ENCODE results near the gene CA7. TPM values are rescaled to one million over a fixed set of nuclear protein-coding genes. Genes with fewer than 3 reads are reported as not detected.

Gene CA7
- total RNA-seq: not detected
- 0 reads per million in 2 donors for total RNA-seq

DNA sequence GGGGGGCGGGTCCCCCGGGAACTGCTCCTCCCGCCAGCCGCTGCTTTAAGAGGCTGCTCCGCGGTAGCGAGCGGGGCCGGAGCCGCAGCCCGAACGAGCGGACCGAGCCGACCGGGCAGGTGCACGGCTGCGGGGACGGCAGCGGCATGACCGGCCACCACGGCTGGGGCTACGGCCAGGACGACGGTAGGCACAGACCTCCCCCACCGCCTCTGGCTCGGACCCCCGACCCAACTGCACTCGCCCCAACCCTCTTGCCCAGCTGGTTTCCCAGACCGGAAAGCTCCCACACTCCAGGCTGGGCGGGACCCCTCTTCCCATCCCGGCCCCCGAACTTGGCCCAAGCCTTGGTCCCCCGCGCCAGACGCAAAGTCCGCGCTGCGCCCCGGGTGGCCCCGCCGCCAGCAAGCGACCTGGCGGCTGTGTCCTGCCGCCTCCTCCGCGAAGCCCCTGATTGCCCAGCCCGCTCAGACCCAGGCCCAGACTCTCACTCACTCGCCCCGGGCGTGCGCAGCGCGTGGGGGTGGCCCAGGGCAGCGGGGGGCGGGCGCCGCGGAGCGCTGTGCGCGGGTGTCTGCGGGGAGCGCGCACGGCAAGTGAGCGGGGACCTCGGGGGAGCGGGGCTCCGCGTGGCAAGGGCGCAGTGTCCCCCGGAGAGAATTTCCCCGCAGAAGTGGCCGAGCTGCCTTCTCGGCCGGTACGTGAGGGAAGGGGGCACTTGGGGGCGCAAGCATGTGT, at the start of gene CA7:
Gene CA7 (plus strand): TSS at position 73 of the 738 bp plus-strand sequence. CDS start 74 bp downstream, at position 147.
- H3K27me3 Mint-ChIP-seq: peaks cover 59% of the 10 kb centered on the region
- DNase-seq (no peak), ATAC-seq (no peak)
- H3K9me3 ChIP-seq (ENCODE audit: control insufficient read depth, low read length, poor library complexity, severe bottlenecking): no peaks in the 10 kb centered on the region
- H3K27ac Mint-ChIP-seq: no peak within 1 kb of the TSS
- H3K4me1 Mint-ChIP-seq: peaks cover 2% of the 10 kb centered on the region
- peak within 1 kb of the TSS; percentile 79 for H3K4me3 Mint-ChIP-seq
- peaks cover 2% of the 10 kb centered on the region for H3K36me3 Mint-ChIP-seq (ENCODE audit: low read depth)

DNA sequence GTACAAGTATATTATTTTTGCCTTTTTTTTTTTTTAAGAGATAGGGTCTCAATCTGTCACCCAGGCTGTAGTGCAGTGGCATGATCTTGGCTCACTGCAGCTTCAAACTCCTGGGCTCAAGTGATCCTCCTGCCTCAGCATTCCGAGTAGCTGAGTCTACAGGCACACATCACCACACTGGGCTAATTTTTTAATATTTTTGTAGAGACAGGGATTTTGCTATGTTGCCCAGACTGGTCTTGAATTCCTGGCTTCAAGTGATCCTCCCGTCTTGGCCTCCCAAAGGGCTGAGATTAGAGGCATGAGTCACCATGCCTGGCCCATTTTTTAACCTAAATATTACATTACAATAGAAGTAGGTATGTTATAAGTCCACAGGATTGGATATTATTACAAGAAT, 46.1 kb upstream of the CA7 start:
- H3K27ac Mint-ChIP-seq: no peak overlapping the region
- H3K9me3 ChIP-seq (ENCODE audit: control insufficient read depth, low read length, poor library complexity, severe bottlenecking): no peaks in the 10 kb centered on the region
- no peaks in the 10 kb centered on the region for H3K4me1 Mint-ChIP-seq
- no peak overlapping the region for H3K4me3 Mint-ChIP-seq
- no peak for ATAC-seq
- DNase-seq: no peak
- H3K27me3 Mint-ChIP-seq: no peaks in the 10 kb centered on the region
- H3K36me3 Mint-ChIP-seq (ENCODE audit: low read depth): no peaks in the 10 kb centered on the region

DNA sequence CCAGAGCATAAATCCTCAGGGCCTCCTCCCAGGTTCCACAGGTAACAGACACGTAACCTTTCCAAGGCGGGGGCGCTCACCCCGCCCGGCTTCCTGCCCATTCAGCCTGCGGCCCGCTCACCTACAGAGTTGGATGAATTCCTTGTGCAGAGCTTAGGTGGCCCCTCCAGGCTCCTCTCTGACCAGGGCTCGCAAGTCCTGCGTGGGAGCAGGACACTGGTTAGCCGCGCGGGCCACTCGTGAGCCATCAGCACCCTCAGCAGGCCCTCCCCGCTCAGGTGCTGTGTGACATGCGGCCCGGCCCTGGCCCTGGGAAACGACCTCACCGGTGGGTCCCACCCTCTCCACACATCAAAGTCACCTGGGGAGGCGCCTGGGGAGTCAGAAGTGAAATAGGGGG, 43.4 kb upstream of the CA7 start:
- Mint-ChIP-seq H3K36me3 (ENCODE audit: low read depth) (peaks cover 9% of the 10 kb centered on the region), H3K27ac (no peak overlapping the region), H3K4me3 (no peak overlapping the region), H3K4me1 (no peaks in the 10 kb centered on the region), H3K27me3 (no peaks in the 10 kb centered on the region)
- no peaks in the 10 kb centered on the region for H3K9me3 ChIP-seq (ENCODE audit: control insufficient read depth, low read length, poor library complexity, severe bottlenecking)
- ATAC-seq: no peak
- no peak for DNase-seq

DNA sequence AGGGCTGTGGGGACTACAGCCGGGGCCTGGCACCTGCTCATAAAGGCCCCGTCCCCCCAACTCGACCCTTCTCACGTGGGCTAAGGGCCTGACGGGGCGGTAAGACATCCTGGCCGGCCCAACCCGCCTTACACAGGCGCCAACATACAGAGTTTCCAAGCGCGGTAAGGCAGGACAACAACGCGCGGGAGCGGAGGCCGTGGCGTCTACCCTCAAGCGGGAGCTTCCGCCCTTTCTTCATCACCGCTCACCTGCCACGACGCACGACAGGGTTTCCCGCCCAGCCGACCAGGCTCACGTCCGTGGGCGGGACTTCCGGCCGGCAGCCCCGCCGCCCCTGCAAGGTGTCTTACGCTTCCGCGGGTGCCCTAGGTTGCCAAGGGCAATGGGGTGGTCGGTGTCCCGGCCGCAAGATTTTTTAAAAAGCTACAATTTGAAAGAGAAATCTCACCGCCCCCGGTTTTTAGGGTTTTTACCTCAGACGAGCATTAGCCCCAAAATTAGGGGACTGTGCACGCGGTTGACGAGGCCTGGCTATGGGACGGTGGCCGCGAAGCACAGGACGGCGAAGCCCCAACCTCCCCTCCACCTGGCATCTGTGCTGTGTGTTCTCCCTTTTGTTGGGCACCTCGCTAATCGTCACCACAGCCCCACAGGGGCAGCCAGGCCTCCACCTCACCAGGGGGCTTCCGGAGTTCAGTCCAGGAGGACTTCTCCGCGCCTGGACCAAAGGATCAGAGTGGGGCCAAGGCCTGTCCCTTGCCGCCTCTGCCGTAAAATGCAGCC, 42.7 kb upstream of the CA7 start, which contains the start of gene TERB1:
Gene TERB1 (minus strand): TSS at position 265 of the 786 bp plus-strand sequence. CDS start 4,786 bp downstream, outside the sequence.
- no peaks in the 10 kb centered on the region for H3K9me3 ChIP-seq (ENCODE audit: control insufficient read depth, low read length, poor library complexity, severe bottlenecking)
- peak within 1 kb of the TSS; percentile 9 for H3K27ac Mint-ChIP-seq
- no peak for ATAC-seq
- no peaks in the 10 kb centered on the region for H3K27me3 Mint-ChIP-seq
- no peak for DNase-seq
- H3K36me3 Mint-ChIP-seq (ENCODE audit: low read depth): peaks cover 9% of the 10 kb centered on the region
- no peaks in the 10 kb centered on the region for H3K4me1 Mint-ChIP-seq
- H3K4me3 Mint-ChIP-seq: no peak within 1 kb of the TSS

DNA sequence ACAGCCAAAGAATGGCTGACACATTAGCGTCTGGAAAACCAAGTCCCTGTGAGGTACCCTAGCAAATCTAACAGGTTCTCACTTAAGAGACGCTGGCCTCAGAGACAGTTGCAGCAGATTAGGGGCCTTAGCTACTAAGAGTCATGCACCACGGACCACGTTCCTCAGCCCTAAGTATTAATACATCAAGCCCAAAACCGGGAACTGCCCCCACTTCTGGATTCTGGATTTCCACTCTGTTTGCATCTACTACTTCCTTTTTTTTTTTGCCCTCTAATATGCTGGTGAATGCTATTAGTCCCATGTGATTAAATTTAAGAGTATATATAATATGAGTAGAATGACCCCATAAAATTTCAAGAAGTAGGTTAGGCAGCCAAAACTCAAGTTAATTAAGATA, 42.1 kb upstream of the CA7 start:
- no peak overlapping the region for H3K4me3 Mint-ChIP-seq
- no peaks in the 10 kb centered on the region for H3K4me1 Mint-ChIP-seq
- H3K27ac Mint-ChIP-seq: peak overlapping the region; percentile 9
- no peak for DNase-seq
- H3K27me3 Mint-ChIP-seq: no peaks in the 10 kb centered on the region
- peaks cover 9% of the 10 kb centered on the region for H3K36me3 Mint-ChIP-seq (ENCODE audit: low read depth)
- ATAC-seq: no peak
- no peaks in the 10 kb centered on the region for H3K9me3 ChIP-seq (ENCODE audit: control insufficient read depth, low read length, poor library complexity, severe bottlenecking)

DNA sequence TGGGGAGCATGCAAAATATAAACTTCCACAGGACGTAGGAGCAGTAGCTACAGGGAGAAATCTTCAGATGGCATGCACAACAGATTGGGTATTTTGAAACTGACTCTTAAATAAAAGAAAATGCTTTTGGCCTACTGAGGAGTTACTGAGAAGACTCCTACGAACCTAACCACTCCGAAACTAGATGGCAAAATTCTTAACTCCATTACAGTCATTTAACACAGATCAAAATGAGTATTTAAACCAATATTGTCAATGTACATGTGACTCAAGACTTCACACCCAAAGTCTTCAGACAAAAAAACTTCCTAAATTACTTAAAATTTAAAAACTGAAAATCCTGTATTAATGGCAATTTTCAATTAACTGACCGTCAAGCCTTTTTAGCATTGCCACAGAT, 34.4 kb upstream of the CA7 start:
- Mint-ChIP-seq H3K36me3 (ENCODE audit: low read depth) (peaks cover 8% of the 10 kb centered on the region), H3K4me1 (no peaks in the 10 kb centered on the region), H3K27ac (no peak overlapping the region), H3K27me3 (no peaks in the 10 kb centered on the region), H3K4me3 (no peak overlapping the region)
- no peaks in the 10 kb centered on the region for H3K9me3 ChIP-seq (ENCODE audit: control insufficient read depth, low read length, poor library complexity, severe bottlenecking)
- ATAC-seq (no peak), DNase-seq (no peak)

DNA sequence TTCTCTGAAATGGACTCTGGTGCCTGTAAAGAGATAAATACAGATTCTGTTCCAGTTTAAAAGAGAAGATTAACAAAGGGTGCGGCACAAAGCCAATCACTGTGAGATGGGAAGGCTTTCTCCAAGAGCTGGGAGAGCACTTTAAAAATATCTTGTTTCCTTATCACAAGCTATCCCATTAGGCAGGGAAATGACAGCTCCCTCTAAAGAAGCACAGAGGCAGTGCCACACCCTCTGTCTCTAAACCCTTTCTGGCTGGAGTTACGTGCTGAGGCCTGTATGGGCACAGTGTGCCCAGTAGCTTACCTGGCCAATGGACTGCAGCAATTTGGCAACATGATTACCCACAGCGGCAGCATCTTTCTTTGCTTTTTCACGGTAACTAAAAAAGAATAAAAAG, 33.8 kb upstream of the CA7 start:
- ATAC-seq (no peak), DNase-seq (no peak)
- peaks cover 6% of the 10 kb centered on the region for H3K36me3 Mint-ChIP-seq (ENCODE audit: low read depth)
- H3K27ac Mint-ChIP-seq: no peak overlapping the region
- H3K9me3 ChIP-seq (ENCODE audit: control insufficient read depth, low read length, poor library complexity, severe bottlenecking): no peaks in the 10 kb centered on the region
- H3K27me3 Mint-ChIP-seq: no peaks in the 10 kb centered on the region
- H3K4me3 Mint-ChIP-seq: no peak overlapping the region
- H3K4me1 Mint-ChIP-seq: no peaks in the 10 kb centered on the region

DNA sequence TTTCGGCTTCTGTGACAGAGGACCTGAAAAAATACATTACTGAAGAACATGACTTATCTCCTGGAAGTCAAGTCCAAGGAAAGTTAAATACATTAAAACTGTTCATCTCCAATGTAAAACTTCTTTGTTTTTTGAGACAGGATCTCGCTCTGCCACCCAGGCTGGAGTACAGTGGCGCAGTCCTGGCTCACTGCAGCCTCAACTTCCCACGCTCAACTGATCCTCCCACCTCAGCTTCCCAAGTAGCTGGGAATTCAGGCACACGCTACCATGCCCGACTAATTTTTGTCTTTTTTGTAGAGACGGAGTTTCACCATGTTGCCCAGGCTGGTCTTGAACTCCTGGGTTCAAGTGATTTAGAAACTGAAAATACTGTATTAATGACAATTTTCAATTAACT, 33.2 kb upstream of the CA7 start:
- Mint-ChIP-seq H3K4me1 (no peaks in the 10 kb centered on the region), H3K4me3 (no peak overlapping the region), H3K27me3 (no peaks in the 10 kb centered on the region), H3K36me3 (ENCODE audit: low read depth) (peaks cover 6% of the 10 kb centered on the region), H3K27ac (no peak overlapping the region)
- no peaks in the 10 kb centered on the region for H3K9me3 ChIP-seq (ENCODE audit: control insufficient read depth, low read length, poor library complexity, severe bottlenecking)
- ATAC-seq: no peak
- DNase-seq: no peak

DNA sequence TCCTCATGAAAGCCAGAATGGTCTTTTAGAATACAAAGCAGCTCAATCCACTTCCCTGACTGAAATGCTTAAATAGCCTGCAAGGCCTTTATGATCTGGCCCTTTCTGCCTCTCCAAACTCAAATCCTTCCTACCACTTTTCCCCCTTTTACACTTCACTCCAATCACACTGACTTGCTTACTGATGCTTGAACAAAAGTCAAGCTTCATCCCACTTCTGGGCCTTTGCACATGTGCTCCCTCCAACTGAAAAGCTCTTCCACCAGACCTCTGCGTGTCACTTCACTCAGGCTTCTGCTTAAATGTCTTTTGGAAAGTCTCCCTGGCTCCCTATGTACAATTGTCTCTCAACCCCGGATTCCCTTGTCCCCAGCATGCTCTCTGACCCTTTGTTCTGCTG, 29.5 kb upstream of the CA7 start:
- Mint-ChIP-seq H3K4me3 (no peak overlapping the region), H3K36me3 (ENCODE audit: low read depth) (peaks cover 9% of the 10 kb centered on the region), H3K27ac (no peak overlapping the region), H3K4me1 (no peaks in the 10 kb centered on the region), H3K27me3 (no peaks in the 10 kb centered on the region)
- DNase-seq: no peak
- no peaks in the 10 kb centered on the region for H3K9me3 ChIP-seq (ENCODE audit: control insufficient read depth, low read length, poor library complexity, severe bottlenecking)
- no peak for ATAC-seq

DNA sequence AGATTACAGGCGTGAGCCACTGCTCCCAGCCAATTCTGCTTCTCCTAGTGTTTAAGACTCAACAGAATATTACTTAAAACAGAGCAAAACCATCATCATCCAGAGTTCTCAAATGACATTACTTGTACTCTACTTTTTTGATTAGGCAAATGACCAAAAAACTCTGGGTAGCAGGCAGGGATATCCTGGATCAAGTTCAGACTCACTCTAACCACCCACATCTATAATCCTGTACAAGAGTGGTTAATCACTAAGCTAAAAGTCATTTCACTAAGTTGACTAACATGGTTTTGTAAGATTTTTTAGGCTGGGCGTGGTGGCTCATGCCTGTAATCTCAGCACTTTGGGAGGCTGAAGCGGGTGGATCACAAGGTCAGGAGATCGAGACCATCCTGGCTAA, 20.2 kb upstream of the CA7 start:
- no peak overlapping the region for H3K4me3 Mint-ChIP-seq
- H3K27me3 Mint-ChIP-seq: no peaks in the 10 kb centered on the region
- DNase-seq (no peak), ATAC-seq (no peak)
- H3K4me1 Mint-ChIP-seq: peaks cover 15% of the 10 kb centered on the region
- no peak overlapping the region for H3K27ac Mint-ChIP-seq
- H3K9me3 ChIP-seq (ENCODE audit: control insufficient read depth, low read length, poor library complexity, severe bottlenecking): no peaks in the 10 kb centered on the region
- peaks cover 11% of the 10 kb centered on the region for H3K36me3 Mint-ChIP-seq (ENCODE audit: low read depth)

DNA sequence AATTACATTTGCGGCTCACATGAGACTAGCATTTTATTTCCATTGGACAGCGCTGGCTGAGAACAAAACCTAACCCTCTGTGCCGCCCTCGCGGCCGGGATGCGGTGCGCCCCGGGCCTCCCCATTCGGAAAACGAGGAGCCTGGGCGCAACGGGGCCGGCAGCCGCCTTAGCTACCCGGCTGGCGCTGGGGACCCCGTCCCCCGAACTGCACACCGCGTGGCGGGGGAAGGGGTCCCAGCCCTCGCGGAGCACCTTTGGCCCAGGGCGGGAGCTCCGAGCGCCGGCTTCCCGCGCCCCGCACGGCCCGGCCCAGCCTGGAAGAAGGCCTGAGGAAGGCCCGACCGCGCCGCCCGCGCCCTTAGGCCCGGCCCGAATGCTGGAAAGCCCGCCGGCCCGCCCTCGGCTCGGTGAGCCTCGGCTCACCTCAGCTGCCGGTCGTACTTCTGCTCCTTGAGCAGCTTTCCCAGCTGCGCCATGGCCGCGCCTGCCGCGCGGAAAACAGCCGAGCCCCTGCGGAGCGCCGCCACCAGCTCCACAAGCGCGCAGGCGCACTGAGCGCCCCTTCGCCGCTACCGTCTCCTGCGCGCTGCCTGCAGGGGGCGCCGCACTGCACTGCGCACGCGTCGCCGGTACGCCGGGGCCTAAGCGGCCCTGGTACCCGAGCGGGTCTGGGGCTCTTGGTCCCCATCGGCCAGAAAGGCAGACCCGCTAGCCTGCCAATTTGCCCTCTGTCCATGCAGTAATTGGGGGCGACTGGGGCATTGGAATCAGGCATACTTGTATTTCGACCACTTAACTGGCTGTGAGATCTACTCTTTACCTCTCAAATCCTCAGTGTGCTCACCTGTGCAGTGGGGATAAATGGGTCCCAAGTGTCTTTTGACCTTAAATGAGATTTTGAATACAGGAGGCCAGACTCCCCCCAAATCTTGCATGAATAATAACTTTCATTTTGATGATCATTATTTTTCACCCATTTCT, 13.5 kb upstream of the CA7 start, which contains the start of gene NAE1:
Gene NAE1 (minus strand): TSS at position 555 of the 983 bp plus-strand sequence. CDS start 77 bp downstream, at position 478.
- Mint-ChIP-seq H3K36me3 (ENCODE audit: low read depth) (peaks cover 3% of the 10 kb centered on the region), H3K27me3 (peaks cover 5% of the 10 kb centered on the region), H3K4me3 (peak within 1 kb of the TSS; percentile 71), H3K27ac (peak within 1 kb of the TSS; percentile 34), H3K4me1 (peaks cover 18% of the 10 kb centered on the region)
- peak; percentile 95 for ATAC-seq
- DNase-seq: peak; percentile 87 to 92 (median 90)
- H3K9me3 ChIP-seq (ENCODE audit: control insufficient read depth, low read length, poor library complexity, severe bottlenecking): no peaks in the 10 kb centered on the region

DNA sequence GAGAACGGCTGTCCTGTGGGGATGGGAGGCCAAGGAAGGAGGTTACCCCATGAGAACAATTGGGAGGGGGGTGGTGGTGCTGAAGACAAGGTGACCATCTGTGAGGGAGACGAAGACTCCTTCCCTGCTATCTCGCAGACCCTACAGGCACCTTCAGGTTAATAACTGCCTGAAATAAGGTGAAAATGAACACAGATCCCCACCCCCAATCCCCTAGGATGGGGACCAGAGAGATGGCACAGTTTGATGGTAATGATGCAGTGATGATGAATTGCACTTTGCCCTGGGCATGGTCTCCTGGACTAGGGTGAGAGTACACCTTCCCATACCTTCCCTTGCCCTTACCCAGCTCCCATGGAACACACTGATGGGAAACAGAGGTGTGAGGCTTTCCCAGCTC, 12.0 kb upstream of the CA7 start:
- Mint-ChIP-seq H3K27ac (peak overlapping the region; percentile 34), H3K4me3 (no peak overlapping the region), H3K27me3 (peaks cover 6% of the 10 kb centered on the region), H3K36me3 (ENCODE audit: low read depth) (no peaks in the 10 kb centered on the region), H3K4me1 (peaks cover 14% of the 10 kb centered on the region)
- ATAC-seq (no peak), DNase-seq (no peak)
- H3K9me3 ChIP-seq (ENCODE audit: control insufficient read depth, low read length, poor library complexity, severe bottlenecking): no peaks in the 10 kb centered on the region
